Measurements from ENCODE around the gene SCTR. TPM values are rescaled to one million over a fixed set of nuclear protein-coding genes. Genes with fewer than 3 reads are reported as not detected.

The SCTR gene
- total and polyA plus RNA-seq, 2 of the 8 experiments (the other 6 are each of a cell fraction or from before 2014, with no cell fraction given), result 0.15 TPM; not detected in 1

- H3K4ac ChIP-seq (replicated peaks; ENCODE audit: insufficient read length, low read depth, low read length), result no peak overlapping the region
- no peak overlapping the region for H2AK5ac ChIP-seq (ENCODE audit: low read depth, low read length)
- H2AFZ ChIP-seq (ENCODE audit: low read length), result no peak overlapping the region
- H3K79me1 ChIP-seq (ENCODE audit: low read depth, low read length), result no peaks in the 10 kb centered on the region
- no peak overlapping the region for H3K14ac ChIP-seq (ENCODE audit: insufficient read length)
- DNase-seq (ENCODE audit: low read depth in 1 of 2, low spot score in 2 of 2) (no peak), FAIRE-seq (no peak)
- no peak overlapping the region for H3K27ac ChIP-seq (ENCODE audit: low read depth, low read length)
- no peak overlapping the region for H2BK120ac ChIP-seq (replicated peaks; ENCODE audit: low read depth, low read length)
- no peak overlapping the region for H3K18ac ChIP-seq (ENCODE audit: extremely low read depth, low read length)
- H2BK12ac ChIP-seq (ENCODE audit: low read depth, low read length), result no peak overlapping the region
- no peaks in the 10 kb centered on the region for H4K20me1 ChIP-seq (replicated peaks in 1 of 2; ENCODE audit: control insufficient read depth in 1 of 2, insufficient read depth in 2 of 2, low read length in 2 of 2)
- H3K23me2 ChIP-seq (ENCODE audit: low read depth, low read length), result no peaks in the 10 kb centered on the region
- no peak overlapping the region for H3K23ac ChIP-seq (ENCODE audit: insufficient read length)
- ChIA-PET POLR2A (ENCODE audit: partially characterized antibody) (no interaction called here), CTCF (ENCODE audit: partially characterized antibody) (interaction anchor here (1.4 to 16.2 kb wide), 2 partner anchors 10 to 62 kb away, joined by 8 to 411 read pairs; no protein-coding TSS in a partner anchor)
- no peak overlapping the region for H3K56ac ChIP-seq (replicated peaks; ENCODE audit: insufficient read length, low read depth, low read length)
- H3K4me1 ChIP-seq (replicated peaks in 1 of 4; ENCODE audit: control insufficient read depth in 3 of 4, insufficient read depth in 4 of 4, low read length in 3 of 4), result peaks cover 0 to 4% (median 0%) of the 10 kb centered on the region in 4 experiments; a peak in 4 of 7 replicates
- H2BK15ac ChIP-seq (ENCODE audit: low read length), result no peak overlapping the region
- H3K9me3 ChIP-seq (ENCODE audit: insufficient read depth in 2 of 2, low read depth in 1 of 2, low read length in 1 of 2), result no peaks in the 10 kb centered on the region
- no peak overlapping the region for H3K4me2 ChIP-seq (ENCODE audit: insufficient read depth in 1 of 2, low read depth in 2 of 2, low read length in 2 of 2)
- H3K79me2 ChIP-seq (ENCODE audit: control insufficient read depth in 1 of 2, insufficient read depth in 2 of 2, low read length in 2 of 2), result no peaks in the 10 kb centered on the region
- no peak overlapping the region for H3K9ac ChIP-seq (replicated peaks in 1 of 4; ENCODE audit: extremely low read depth in 1 of 4, low read depth in 3 of 4, low read length in 3 of 4)
- H3K27me3 ChIP-seq (replicated peaks in 1 of 4; ENCODE audit: control insufficient read depth in 3 of 4, extremely low read depth in 1 of 4, insufficient read depth in 3 of 4, low read length in 3 of 4), result no peaks in the 10 kb centered on the region
- H4K8ac ChIP-seq (ENCODE audit: extremely low read depth, insufficient read depth, low read length), result no peak overlapping the region
- no peak overlapping the region for H4K5ac ChIP-seq (ENCODE audit: insufficient read length, low read depth, low read length)
- peak overlapping the region; percentile 21; the same call in 1 of the 2 replicates for H2BK20ac ChIP-seq (ENCODE audit: low read length)
- H3K36me3 ChIP-seq (ENCODE audit: control insufficient read depth in 2 of 4, insufficient read depth in 4 of 4, low read length in 3 of 4), result no peaks in the 10 kb centered on the region
- 91% methylated on average over 6 of the region's 6 CpGs; no CpG with 5 or more reads in 1 of the 2 experiments for whole genome bisulfite sequencing, 2 experiments (ENCODE audit: extremely low coverage in 1 of 2, insufficient coverage in 1 of 2, insufficient read length in 1 of 2, insufficient replicate concordance in 2 of 2, low coverage in 1 of 2, low lambda C conversion rate in 2 of 2, missing lambda C conversion rate in 1 of 2)
- no peak overlapping the region for H2BK5ac ChIP-seq (ENCODE audit: low read depth, low read length)
- H3K4me3 ChIP-seq (ENCODE audit: extremely low read depth in 1 of 4, insufficient read depth in 2 of 4, low read depth in 3 of 4, low read length in 4 of 4), result no peak overlapping the region
- H4K91ac ChIP-seq (replicated peaks; ENCODE audit: insufficient read length, low read length), result no peak overlapping the region
- TF ChIP-seq ASH2L (IDR thresholded peaks at IDR 0.05; ENCODE audit: low read length) (no peak), RBBP5 (IDR thresholded peaks at IDR 0.05; ENCODE audit: borderline replicate concordance, low read depth, low read length) (no peak), GTF2F1 (IDR thresholded peaks at IDR 0.05; ENCODE audit: borderline replicate concordance, low read depth, low read length) (no peak), NANOG (IDR thresholded peaks at IDR 0.05; ENCODE audit: insufficient read depth, low read depth, low read length, poor library complexity, severe bottlenecking) (no peak), JUND (IDR thresholded peaks at IDR 0.05; ENCODE audit: low read length) (no peak), BRCA1 (IDR thresholded peaks at IDR 0.05; ENCODE audit: low read depth, low read length) (no peak), YY1 (IDR thresholded peaks at IDR 0.05; ENCODE audit: low read depth, low read length) (no peak), RAD21 (IDR thresholded peaks at IDR 0.05 in 1 of 2, conservative IDR thresholded peaks at IDR 0.05 in 1 of 2; ENCODE audit: low read depth in 2 of 2, low read length in 2 of 2) (no peak), SIN3A (conservative IDR thresholded peaks at IDR 0.05 in 1 of 2, IDR thresholded peaks at IDR 0.05 in 1 of 2; ENCODE audit: low read depth in 1 of 2, low read length in 2 of 2) (no peak), RXRA (IDR thresholded peaks at IDR 0.05; ENCODE audit: insufficient read depth, low read depth, low read length) (no peak), POLR2AphosphoS5 (IDR thresholded peaks at IDR 0.05; ENCODE audit: low read depth, low read length) (no peak), CHD1 (IDR thresholded peaks at IDR 0.05; ENCODE audit: low read depth, low read length) (no peak), KDM1A (IDR thresholded peaks at IDR 0.05; ENCODE audit: borderline replicate concordance, low read length) (no peak)
- TF ChIP-seq, protein P1, sequence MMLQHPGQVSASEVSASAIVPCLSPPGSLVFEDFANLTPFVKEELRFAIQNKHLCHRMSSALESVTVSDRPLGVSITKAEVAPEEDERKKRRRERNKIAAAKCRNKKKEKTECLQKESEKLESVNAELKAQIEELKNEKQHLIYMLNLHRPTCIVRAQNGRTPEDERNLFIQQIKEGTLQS (IDR thresholded peaks at IDR 0.05; ENCODE audit: insufficient read depth, low read depth, low read length), result no peak
Measured at GRCh38 chr2:119469131-119469530, 55.2 kb downstream of the SCTR start.

Data from H1 (cell line).